GM21737 (cell line): ENCODE data around the gene SOS1.
"Not testable (repeated sequence)": the region's sequence is repeated elsewhere in the genome, so short reads cannot be mapped to it uniquely, and the experiment has no call there.

Experiments
- ATAC-seq: cut with Tn5 transposase; IDR thresholded peaks from one replicate; pipeline ENCODE4 v1.9.1; 2021; ENCODE audit warnings: mild to moderate bottlenecking, moderate library complexity; ENCODE audit not compliant: unreplicated experiment

The SOS1 gene

DNA sequence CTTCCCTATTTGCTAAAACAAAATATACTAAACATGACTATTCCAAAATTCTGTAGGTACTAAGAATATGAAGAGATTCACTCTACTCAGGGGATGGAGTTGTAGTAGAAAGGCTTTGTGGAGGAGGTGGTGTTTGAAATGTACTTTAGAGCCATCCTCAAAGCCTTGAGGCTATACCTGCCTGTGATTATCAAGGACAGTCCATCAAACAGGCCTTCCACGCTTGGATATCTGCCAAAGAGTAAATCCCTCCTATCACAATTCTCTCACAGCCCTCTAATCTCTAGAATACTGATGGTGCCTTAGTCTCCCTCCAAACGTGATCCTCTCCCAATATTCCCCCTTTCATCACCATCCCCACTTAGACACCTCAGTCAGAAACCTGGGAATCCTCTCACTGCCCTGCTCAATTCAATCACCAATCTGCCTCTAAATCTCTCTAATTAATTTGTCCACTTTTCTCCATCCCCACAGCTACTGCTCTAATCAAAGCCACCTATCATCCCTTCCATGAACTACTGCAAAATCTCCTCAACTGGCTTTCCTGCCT is 13.1 kb downstream of the SOS1 start:
- no peak for ATAC-seq

DNA sequence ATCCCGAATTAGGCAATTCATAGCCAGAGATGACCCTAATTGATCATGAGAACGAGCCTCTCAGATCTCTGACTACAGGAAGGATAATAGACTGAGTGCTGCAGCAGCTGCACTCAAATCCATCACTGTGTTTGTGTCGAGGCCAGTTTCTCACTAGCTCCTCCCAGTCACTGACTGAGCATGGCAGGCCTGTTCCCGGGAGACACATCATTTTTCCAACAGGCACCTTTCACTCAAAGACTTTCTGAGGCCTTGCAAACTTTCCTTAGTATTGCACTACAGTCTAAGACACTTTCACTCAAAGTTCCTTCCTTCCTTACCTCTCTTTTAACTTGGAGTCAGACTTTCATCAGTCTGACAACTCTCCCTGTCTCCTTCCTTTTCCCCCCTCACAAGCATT is 13.7 kb downstream of the SOS1 start:
- ATAC-seq, result no peak

DNA sequence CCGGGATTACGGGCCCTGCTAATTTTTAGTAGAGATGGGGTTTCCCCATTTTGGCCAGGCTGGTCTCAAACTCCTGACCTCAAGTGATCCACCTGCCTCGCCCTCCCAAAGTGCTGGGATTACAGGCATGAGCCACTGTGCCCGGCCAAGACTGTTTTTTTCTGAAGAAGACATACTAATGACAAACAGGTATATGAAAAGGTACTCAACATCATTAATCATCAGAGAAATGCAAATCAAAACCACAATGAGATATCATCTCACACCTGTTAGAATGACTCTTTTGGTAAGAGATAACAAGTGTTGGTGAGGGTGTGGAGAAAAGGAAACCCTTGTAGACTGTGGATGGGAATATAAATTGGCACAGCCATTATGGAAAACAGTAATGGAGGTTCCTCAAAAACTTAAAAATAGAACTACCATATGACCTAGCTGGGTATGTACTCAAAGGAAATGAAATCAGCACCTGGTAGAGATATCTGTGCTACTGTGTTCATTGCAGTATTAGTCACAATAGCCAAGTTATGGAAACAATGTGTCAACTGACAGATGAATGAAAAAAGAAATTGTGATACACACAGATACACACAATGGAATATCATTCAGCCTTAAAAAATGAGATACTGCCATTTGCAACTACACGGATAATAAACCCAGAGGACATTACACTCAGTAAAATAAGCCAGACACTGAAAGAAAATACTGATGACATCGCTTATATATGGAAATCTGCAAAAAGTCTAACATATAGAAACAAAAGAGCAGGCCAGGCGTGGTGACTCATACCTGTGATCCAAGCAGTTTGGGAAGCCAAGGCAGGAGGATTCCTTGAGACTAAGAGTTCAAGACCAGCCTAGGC is 20.8 kb downstream of the SOS1 start:
- ATAC-seq, result peak; percentile 71

DNA sequence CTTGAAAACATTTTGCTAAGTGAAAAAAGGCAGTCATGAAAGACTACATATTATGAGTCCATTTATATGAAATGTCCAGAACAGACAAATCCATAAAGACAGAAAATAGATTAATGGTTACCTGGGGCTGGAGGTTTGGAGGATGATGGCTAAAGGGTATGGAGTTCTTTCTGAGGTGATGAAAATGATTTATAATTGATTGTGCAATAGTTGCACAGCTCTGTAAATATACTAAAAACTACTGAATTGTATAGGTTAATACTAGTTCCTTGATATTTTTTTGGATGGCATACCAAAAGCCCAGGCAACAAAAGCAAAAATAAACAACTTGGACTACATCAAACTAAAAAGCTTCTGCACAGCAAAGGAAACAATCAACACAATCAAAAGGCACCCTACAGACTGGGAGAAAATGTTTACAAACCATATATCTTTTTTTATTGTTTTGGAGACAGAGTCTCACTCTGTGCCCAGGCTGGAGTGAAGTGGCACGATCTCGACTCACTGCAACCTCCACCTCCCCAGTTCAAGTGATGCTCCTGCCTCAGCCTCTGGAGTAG is 21.5 kb downstream of the SOS1 start:
- ATAC-seq, result no peak

DNA sequence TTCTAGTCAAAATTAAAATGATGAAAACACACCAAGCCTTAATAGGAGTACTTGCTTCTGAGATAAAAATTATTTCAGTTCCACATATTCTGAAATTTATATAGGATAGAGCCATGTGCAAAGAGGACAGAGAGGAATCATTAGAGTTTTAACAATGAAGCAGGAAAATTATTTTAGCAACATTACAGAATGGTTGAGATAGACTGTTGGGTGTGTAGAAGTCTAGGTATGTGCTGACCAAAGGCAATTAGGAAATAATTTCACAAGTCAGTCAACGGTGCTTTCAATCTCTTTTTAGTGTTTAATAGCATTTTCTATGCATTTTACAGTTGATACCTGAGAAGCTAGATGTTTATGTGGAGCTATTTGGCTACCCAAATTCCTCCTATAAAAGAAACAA is 25.2 kb downstream of the SOS1 start:
- ATAC-seq, result no peak

DNA sequence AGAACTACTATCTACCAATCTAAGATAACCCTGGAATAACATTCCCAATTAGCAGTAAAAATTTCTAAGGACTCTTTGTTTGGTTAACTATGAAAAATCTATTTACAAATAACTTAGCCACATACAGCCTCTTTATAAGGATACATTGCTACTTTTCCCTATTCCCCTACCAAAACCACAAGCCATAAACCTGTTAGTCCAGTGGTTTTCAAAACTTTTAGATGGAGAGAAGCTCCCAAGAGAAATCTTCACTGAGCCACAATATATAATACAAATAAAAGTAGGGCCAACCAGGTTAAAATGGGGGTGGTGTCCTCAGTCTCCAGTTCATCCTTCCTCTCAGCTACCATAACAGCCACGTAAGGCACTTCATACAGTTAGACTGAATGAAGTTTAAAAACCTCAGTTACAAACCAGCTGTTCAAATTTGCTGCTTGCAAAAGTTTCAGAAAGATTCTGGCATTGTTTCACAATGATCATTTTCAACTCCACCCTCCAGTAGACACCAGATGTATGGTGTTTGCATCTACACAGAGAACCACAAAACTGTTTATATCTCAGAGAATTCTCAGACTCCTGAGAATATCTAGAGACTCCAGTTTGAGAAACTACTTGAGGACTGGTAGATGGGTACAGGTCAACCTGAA is 26.0 kb downstream of the SOS1 start:
- peak; percentile 89 for ATAC-seq

DNA sequence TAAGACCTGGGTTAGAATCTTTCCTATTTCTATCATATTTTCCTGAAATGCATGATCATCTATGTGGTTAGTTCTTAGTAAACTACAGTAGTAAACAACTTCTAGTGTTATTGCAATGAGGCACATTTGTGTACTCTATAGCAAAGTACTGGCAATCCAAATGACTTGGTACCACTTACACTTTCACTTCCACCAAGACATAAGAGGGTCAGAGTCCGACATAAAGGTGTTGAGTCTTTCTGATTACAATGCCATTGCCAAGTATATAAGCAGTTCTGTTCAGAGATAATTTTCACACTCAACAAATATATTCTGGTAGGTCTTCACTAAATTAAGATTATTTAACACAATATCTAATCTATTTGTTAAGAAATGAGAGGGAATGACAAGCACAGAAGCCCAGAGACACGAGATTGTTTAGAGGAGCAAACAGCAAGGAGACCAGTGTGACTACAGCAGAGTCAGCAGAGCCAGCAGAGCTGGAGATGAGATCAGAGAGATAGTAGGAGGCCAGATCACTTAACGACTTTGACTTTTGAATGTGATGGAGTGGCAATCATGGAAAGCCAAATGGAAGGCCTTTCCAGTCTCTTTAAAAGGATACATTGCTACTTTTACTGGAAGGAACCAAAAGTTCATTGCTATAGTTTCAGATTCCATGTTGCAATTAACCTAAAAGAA is 27.5 kb downstream of the SOS1 start:
- ATAC-seq, result no peak

DNA sequence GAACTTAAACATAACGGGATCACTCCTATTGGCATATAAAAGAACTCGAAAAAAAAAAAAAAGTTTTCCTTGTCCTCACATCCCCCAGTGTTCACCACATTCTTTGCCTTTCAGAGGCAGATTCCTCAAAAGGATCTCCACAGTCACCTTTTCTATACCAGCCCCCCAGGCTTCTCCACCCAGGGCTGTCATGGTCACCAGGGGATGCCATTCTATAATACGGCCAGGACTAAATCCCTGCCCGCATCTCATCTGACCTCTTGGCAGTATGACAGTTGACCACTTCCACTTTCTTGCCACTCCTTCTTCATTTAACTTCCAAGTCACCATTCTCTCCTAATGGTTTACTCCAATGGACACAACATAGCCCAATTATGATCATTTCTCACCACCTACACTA is 29.3 kb downstream of the SOS1 start:
- ATAC-seq, result no peak

DNA sequence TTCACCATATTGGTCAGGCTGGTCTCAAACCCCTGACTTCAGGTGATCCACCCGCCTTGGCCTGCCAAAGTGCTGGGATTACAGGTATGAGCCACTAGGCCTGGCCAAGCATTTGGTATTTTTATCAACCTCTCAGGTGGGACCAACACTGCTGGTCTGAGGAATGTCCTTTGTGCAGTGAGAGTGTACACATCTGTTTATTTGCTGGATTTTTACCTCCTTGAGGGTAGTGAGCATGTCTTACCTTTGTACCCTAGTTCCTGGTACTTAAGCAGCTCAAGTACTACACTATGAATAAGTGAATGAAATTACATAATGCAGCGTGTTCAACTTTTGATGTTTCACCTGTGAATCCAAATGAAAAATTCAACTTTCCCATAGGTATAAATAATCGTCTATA is 29.8 kb downstream of the SOS1 start:
- ATAC-seq, result no peak

DNA sequence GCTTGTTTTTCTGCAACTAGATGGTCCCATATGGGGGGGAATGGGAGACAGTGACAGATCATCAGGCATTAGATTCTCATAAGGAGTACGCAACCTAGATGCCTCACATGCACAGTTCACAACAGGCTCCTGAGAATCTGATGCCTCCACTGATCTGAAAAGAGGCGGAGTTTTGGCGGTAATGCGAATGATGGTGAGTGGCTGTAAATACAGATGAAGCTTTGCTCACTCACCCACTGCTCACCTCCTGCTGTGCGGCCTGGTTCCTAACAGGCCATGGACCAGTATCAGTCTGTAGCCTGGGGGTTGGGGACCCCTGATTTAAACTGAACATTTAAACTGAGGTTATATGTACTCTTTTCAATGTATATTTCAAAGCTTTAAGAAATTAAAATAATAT is 40.7 kb downstream of the SOS1 start:
- ATAC-seq, result no peak

DNA sequence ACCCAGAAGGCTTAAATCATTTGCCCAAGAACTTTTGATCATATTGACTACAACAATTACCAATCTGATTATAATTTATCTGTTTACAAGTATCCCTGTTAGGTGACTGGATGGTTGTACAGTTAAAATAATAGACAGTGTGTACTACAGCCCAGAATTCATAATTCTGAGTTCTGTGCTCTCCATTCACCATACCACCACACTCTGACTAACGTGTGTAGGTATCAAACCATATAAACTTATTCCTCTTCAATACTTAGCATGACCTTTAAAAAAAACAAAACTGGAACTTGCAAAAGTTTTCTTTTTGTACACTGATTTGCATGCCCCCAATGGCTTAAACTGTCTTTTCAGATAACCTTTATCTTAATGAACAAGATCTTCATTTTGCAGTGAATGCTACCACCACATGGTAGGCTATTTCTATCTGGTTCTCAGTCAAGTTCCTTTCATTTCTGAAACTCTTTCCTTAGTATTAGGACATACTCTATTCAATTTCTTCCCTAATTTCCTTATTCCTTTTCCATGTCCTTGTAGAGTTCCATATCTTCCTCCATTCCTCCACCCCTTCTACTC is 50.9 kb downstream of the SOS1 start:
- no peak for ATAC-seq

DNA sequence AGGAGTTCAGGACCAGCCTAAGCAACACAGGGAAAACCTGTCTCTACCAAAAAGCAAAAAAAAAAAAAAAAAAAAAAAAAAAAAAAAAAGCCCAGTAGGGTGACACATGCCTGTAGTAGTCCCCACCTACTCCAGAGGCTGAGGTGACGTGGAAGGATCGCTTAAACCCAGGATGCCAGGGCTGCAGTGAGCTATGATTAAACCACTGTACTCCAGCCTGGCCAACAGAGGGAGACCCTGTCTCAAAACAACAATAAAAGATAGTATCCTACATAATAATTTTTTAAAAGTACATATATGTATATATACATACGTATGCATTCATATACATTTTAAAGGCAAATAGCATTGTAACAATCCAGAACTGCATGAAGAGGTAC is 51.7 kb downstream of the SOS1 start:
- ATAC-seq, result no peak

DNA sequence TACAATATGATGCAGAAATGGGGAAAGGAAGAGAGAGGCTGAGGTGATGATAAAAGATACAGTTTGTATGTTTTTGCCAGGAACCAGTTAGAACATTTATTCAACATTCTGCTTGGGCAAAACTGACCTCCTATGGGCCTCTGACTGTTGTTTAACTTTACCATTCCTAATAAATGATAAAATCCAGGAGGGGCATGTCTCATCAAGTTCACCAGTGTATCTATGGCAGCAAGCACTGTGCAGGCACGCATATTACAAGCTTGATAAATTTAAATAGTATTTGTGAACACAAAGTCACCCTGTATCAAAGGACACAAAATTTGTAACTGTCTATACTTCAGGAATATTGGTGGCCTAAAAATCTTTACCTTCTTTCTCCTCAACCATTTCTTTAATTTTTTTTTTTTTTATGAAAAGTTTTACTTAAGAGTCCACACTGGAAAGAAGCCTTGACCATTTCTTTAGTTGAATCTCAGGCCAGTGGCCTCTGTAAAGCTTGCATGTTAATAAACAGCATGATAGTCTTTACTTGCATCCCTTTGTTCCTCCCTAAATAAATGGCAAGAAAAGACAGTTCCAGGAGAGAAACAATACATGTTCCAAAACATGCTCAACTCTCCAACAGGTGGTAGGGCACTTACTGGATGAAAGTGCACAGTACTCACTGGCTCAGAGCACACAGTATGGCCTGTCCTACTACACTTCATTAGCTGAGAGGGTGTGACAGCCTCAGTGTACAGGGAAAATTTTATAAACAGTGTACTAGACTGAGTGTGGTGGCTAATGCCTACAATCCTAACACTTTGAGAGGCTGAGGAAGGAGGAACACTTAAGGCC is 52.3 kb downstream of the SOS1 start:
- ATAC-seq, result no peak

DNA sequence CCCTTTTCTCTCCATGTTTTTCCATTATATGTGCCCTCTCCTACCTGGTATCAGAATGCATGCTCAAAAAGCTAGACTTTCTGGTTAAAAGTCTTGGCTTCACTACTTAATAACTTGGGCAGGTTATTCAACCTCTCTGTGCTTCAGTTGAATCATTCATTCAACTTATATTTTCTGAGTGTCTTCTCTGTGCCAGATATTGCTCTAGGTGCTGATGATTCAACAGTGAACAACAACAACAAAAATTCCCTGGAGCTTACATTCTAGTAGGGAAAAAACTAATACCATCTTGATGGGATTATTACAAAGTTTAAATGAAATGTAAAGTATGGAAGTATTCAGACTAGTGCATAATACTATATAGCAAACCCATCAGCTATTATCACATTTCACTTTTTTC is 55.2 kb downstream of the SOS1 start:
- no peak for ATAC-seq

DNA sequence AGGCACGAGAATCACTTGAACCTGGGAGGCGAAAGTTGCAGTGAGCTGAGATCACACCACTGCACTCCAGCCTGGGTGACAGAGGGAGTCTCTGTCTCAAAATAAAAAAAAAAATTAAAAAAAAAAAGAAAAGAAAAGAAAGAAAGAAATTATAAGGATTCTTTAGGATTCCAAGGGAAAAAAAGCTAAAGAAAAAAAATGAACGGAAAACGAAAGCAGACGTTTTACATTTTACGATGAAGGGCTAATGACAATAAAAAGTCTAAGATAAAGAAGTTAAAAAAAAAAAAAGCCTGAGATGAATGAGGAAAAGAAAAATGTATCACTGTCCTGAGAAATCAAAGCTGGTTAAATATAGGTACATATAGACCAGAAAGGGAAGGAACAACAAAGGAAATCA is 58.5 kb downstream of the SOS1 start:
- no peak for ATAC-seq

DNA sequence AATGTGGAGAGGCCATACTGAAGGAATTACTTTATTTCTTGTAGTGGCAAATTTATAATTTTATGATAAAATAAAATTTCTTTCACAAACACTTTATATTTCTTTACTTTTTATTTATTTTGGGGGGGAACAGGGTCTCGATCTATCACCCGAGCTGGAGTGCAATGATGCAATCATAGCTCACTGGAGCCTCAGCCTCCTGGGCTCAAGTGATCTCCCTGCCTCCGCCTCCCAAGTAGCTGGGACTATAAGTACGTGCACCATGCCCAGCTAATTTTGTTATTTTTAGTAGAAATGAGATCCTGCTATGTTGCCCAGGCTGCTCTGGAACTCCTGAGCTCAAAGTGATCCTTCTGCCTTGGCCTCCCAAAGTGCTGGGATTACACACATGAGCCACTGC is 59.6 kb downstream of the SOS1 start:
- no peak for ATAC-seq

DNA sequence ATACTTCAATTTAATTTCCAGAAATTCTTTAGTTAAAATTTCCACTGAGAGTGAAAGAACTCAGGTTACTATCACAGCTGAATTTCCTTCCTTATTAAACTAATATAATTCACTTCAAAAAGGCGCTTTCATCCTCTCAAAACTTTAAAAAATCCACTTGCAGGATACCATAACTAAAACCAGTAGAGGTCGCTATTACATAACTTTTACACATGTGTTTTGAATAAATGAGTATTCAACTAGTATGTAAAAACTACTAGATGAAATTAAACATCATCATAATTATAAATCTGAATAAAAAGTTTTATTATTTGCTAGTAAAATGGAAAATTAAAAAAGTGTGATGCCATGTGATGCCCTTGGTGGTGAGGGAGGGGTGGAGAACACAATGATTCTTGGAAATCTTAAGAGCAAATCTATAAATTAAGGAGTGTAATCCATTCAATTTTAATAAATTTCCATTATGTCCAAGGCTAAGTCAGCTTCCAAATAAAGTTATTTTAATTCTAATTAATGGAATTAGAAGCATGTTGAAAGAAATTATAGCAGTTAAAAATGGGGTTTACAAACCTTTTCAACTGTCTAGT is 61.4 kb downstream of the SOS1 start:
- no peak for ATAC-seq

DNA sequence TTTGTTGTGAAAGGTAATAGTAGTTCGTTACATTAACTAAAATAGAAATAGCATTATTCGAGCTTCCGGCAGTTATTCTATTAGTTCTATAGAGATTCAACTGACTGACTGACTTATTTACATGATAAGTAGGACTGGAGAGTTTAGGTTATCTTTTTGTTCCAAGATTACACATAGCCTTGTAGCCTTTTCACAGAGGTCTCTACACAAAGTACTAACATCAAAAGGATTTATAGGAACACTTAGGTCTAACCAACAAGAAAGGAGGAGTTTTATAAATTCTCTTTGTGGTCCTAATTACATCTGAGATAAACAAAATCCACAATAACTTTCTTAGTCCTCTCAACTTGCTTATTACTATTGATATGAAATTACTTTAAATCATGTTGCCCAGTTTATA is 62.8 kb downstream of the SOS1 start:
- ATAC-seq, result no peak

DNA sequence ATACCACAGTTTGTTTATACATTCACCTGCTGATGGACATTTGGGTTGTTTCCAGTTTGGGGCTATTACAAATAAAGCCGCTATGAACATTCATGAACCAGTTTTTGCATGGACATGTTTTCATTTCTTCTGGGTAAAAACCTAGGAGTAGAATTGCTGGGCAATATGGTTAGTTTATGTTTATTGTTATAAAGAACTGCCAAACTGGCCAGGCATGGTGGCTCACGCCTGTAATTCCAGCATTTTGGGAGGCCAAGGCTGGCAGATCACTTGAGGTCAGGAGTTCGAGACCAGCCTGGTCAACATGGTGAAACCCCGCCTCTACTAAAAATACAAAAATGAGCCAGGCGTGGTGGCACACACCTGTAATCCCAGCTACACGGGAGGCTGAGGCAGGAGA is 68.2 kb downstream of the SOS1 start:
- not testable (repeated sequence) for ATAC-seq

DNA sequence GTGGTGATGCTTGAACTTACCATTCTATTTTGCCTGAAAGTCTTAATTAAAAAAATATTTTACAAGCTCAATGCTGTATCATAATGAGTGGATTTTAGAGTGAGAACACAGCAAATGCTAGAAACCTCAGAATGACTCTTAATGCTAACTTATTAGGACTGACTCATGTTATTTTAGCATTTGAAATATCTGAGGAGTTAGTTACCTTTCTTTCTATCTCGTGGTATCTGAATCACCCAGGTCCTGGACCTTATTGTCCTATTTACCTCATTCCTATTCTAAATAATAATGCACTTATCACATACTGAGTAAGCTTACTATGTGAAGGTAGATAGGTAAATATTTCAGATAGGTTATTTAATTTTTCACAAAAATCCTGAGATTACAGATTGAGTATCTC is 70.7 kb downstream of the SOS1 start:
- ATAC-seq, result no peak
